MCF 10A (cell line): ENCODE measurements around the gene PUS7. TPM values are rescaled to one million over a fixed set of nuclear protein-coding genes. Genes with fewer than 3 reads are reported as not detected.

ENCODE experiments used
- BruUV-seq: library from RNA; stranded (reverse); fragments of 400-500 nt; replicated peaks from 2 replicates; lab custom pipeline; 2021; lab: Mats Ljungman, UMichigan
- CTCF ChIA-PET: fragments of 300-600 bp; sonication (Branson Sonifier 250); formaldehyde crosslinking; extraction: SDS; loops from one replicate; lab custom pipeline; 2021; ENCODE audit warnings: antibody characterized with exemption, inconsistent platforms; lab: Yijun Ruan, JAX
- POLR2A ChIA-PET: fragments of 300-600, 350-650 bp; sonication (Branson Sonifier 250); formaldehyde crosslinking; extraction: SDS; loops from one replicate; lab custom pipeline; 2020; ENCODE audit warnings: antibody characterized with exemption, inconsistent platforms; lab: Yijun Ruan, JAX
- DNase-seq: peaks from one replicate; pipeline ENCODE4 v3.0.0-alpha.2; 2018; ENCODE audit not compliant: unreplicated experiment
- H3K27ac Mint-ChIP-seq: one replicate; pipeline ENCODE4 v1.8.0; 2022; ENCODE audit warnings: mild to moderate bottlenecking, low read depth, mixed read lengths; ENCODE audit not compliant: unreplicated experiment
- H3K27me3 Mint-ChIP-seq: one replicate; pipeline ENCODE4 v1.8.0; 2022; ENCODE audit warnings: mixed read lengths; ENCODE audit not compliant: insufficient read depth, unreplicated experiment
- H3K36me3 Mint-ChIP-seq: one replicate; pipeline ENCODE4 v1.8.0; 2022; ENCODE audit warnings: mild to moderate bottlenecking, moderate library complexity, mixed read lengths; ENCODE audit not compliant: insufficient read depth, unreplicated experiment
- H3K4me1 Mint-ChIP-seq: one replicate; pipeline ENCODE4 v1.8.0; 2022; ENCODE audit warnings: mixed read lengths; ENCODE audit not compliant: insufficient read depth, unreplicated experiment
- H3K4me3 Mint-ChIP-seq: one replicate; pipeline ENCODE4 v1.8.0; 2022; ENCODE audit warnings: mild to moderate bottlenecking, moderate library complexity, mixed read lengths; ENCODE audit not compliant: unreplicated experiment
- H3K9me3 Mint-ChIP-seq: one replicate; pipeline ENCODE4 v1.8.0; 2022; ENCODE audit warnings: mixed read lengths; ENCODE audit not compliant: unreplicated experiment
- CTCF ChIP-seq: fragments of 200-600 bp; IDR thresholded peaks from one replicate; pipeline ENCODE4 v1.8.0; 2022; ENCODE audit warnings: antibody characterized with exemption, mild to moderate bottlenecking; ENCODE audit not compliant: unreplicated experiment
- intact Hi-C: fragments of 100-400 bp; cut with micrococcal nuclease; formaldehyde crosslinking; loops from 2 replicates; pipeline ENCODE4 v1.14.1; 2022
- total RNA-seq: library from RNA; stranded (reverse); gene quantifications from 2 replicates; pipeline ENCODE4 v1.2.3, GENCODE V29; 2022

The PUS7 gene
- total RNA-seq, 1 experiment from 2014 or later: 29.7 TPM

- no peak for DNase-seq
- ChIA-PET CTCF (no interaction called here), POLR2A (no interaction called here)
- Mint-ChIP-seq H3K9me3 (no peaks in the 10 kb centered on the region), H3K27ac (peak overlapping the region; percentile 63), H3K36me3 (peaks cover 37% of the 10 kb centered on the region), H3K4me1 (peaks cover 9% of the 10 kb centered on the region), H3K4me3 (no peak overlapping the region), H3K27me3 (no peaks in the 10 kb centered on the region)
- intact Hi-C loops: no loop called here
- no peak for TF ChIP-seq CTCF
- BruUV-seq: no TSS peak
Measured at GRCh38 chr7:105512926-105513526, 9.0 kb downstream of the PUS7 start.

GRCh38 chr7:105512415-105512814, 9.7 kb downstream of the PUS7 start:
- Mint-ChIP-seq H3K36me3 (peaks cover 43% of the 10 kb centered on the region), H3K27ac (no peak overlapping the region), H3K9me3 (no peaks in the 10 kb centered on the region), H3K27me3 (no peaks in the 10 kb centered on the region), H3K4me1 (peaks cover 9% of the 10 kb centered on the region), H3K4me3 (no peak overlapping the region)
- no TSS peak for BruUV-seq
- intact Hi-C loops: no loop called here
- CTCF ChIA-PET: no interaction called here
- POLR2A ChIA-PET: no interaction called here
- TF ChIP-seq CTCF: no peak
- DNase-seq: no peak

GRCh38 chr7:105502173-105502572, 19.9 kb downstream of the PUS7 start:
- DNase-seq: no peak
- H3K4me1 Mint-ChIP-seq: no peaks in the 10 kb centered on the region
- CTCF ChIA-PET: no interaction called here
- H3K27ac Mint-ChIP-seq: no peak overlapping the region
- no peak for TF ChIP-seq CTCF
- POLR2A ChIA-PET: no interaction called here
- no TSS peak for BruUV-seq
- intact Hi-C loops: no loop called here
- peaks cover 78% of the 10 kb centered on the region for H3K36me3 Mint-ChIP-seq
- no peaks in the 10 kb centered on the region for H3K27me3 Mint-ChIP-seq
- no peaks in the 10 kb centered on the region for H3K9me3 Mint-ChIP-seq
- H3K4me3 Mint-ChIP-seq: no peak overlapping the region

GRCh38 chr7:105497016-105497415, 25.1 kb downstream of the PUS7 start:
- Mint-ChIP-seq H3K27me3 (no peaks in the 10 kb centered on the region), H3K27ac (no peak overlapping the region), H3K9me3 (no peaks in the 10 kb centered on the region), H3K4me1 (no peaks in the 10 kb centered on the region), H3K36me3 (peaks cover 46% of the 10 kb centered on the region), H3K4me3 (no peak overlapping the region)
- no TSS peak for BruUV-seq
- TF ChIP-seq CTCF: no peak
- intact Hi-C loops: no loop called here
- no peak for DNase-seq
- CTCF ChIA-PET: interaction anchor here (0.8 to 1.2 kb wide), 2 partner anchors 35 to 91 kb away, joined by 6 to 7 read pairs; partner anchors contain the start of gene RINT1
- POLR2A ChIA-PET: interaction anchor here (0.7 kb wide), 1 partner anchor 50 kb away, joined by 3 read pairs; no protein-coding TSS in a partner anchor
